NT2/D1 (cell line): ENCODE results near the gene DSC1.

Source experiments
- SUZ12 ChIP-seq: IDR thresholded peaks from 2 replicates; pipeline ENCODE4 v1.6.1; 2011; ENCODE audit not compliant: insufficient read length, insufficient read depth; ENCODE audit errors: extremely low read depth
- YY1 ChIP-seq: IDR thresholded peaks from 2 replicates; pipeline ENCODE4 v1.6.1; 2011; ENCODE audit not compliant: insufficient read length, insufficient read depth
- ZNF274 ChIP-seq: IDR thresholded peaks from 2 replicates; pipeline ENCODE4 v1.6.1; 2011; ENCODE audit warnings: mild to moderate bottlenecking, low read depth, low read length

- TF ChIP-seq YY1 (no peak), ZNF274 (no peak), SUZ12 (no peak)
These were observed 41.1 kb upstream of the DSC1 start for GRCh38 chr18:31203794-31204148.
